DND-41 (cell line): Measurements from ENCODE around the gene GABBR2.

ENCODE experiments used
- ATAC-seq: fragments of 200-7000 bp; cut with Tn5 transposase; 3 replicates; pipeline ENCODE4 v1.9.1; 2021; ENCODE audit warnings: low read depth; ENCODE audit not compliant: insufficient read depth
- DNase-seq: peaks from one replicate; pipeline ENCODE4 v3.0.0-alpha.2; 2020
- H2AFZ ChIP-seq: 2 replicates; pipeline ENCODE4 v1.6.0; 2012; ENCODE audit warnings: low read depth, low read length
- H3K27ac ChIP-seq: 2 replicates; pipeline ENCODE4 v1.5.1; 2012; ENCODE audit warnings: low read length, inconsistent platforms
- H3K27me3 ChIP-seq: fragments of 200-600 bp; sonication (generic); 2 replicates; pipeline ENCODE4 v1.6.0; 2012; ENCODE audit warnings: low read length, mild to moderate bottlenecking, inconsistent platforms; ENCODE audit not compliant: insufficient read depth, poor library complexity
- H3K36me3 ChIP-seq: 2 replicates; pipeline ENCODE4 v1.5.1; 2012; ENCODE audit warnings: low read length, inconsistent platforms; ENCODE audit not compliant: insufficient read depth
- H3K4me1 ChIP-seq: 2 replicates; pipeline ENCODE4 v1.5.1; 2012; ENCODE audit warnings: mild to moderate bottlenecking, low read length; ENCODE audit not compliant: insufficient read depth
- H3K4me2 ChIP-seq: 2 replicates; pipeline ENCODE4 v1.6.0; 2012; ENCODE audit warnings: mild to moderate bottlenecking, moderate library complexity, low read length, inconsistent platforms; ENCODE audit not compliant: insufficient read depth
- H3K4me3 ChIP-seq, 2 experiments: fragments of 200-600 bp in 1 of 2; shearing (Covaris generic) in 1 of 2; 2 replicates each; pipeline ENCODE4 v1.5.1; 2012 to 2016; ENCODE audit warnings: inconsistent platforms in 2 of 2, low read length in 2 of 2, mild to moderate bottlenecking in 2 of 2, low read depth in 1 of 2, moderate library complexity in 1 of 2
- H3K79me2 ChIP-seq: 2 replicates; pipeline ENCODE4 v1.6.0; 2012; ENCODE audit warnings: low read length, inconsistent platforms; ENCODE audit not compliant: insufficient read depth
- H3K9ac ChIP-seq: 2 replicates; pipeline ENCODE4 v1.6.0; 2012; ENCODE audit warnings: low read depth, mild to moderate bottlenecking, inconsistent platforms, low read length, moderate library complexity
- H3K9me3 ChIP-seq: 2 replicates; pipeline ENCODE4 v1.5.1; 2012; ENCODE audit warnings: low read length, moderate library complexity, mild to moderate bottlenecking, inconsistent platforms; ENCODE audit not compliant: insufficient read depth, severe bottlenecking
- H4K20me1 ChIP-seq: 2 replicates; pipeline ENCODE4 v1.6.0; 2012; ENCODE audit warnings: low read length; ENCODE audit not compliant: insufficient read depth
- CTCF ChIP-seq: IDR thresholded peaks from 2 replicates; pipeline ENCODE4 v1.5.1; 2012; ENCODE audit warnings: borderline replicate concordance, low read length, moderate library complexity, mild to moderate bottlenecking; ENCODE audit not compliant: poor library complexity, severe bottlenecking; ENCODE audit errors: extremely low read depth
- EZH2 ChIP-seq: IDR thresholded peaks from 3 replicates; pipeline ENCODE4 v1.6.1; 2012; ENCODE audit warnings: borderline replicate concordance, low read depth, mild to moderate bottlenecking, moderate library complexity, low read length, inconsistent platforms; ENCODE audit not compliant: severe bottlenecking

Gene GABBR2

GRCh38 chr9:98610211-98610610 is 98.5 kb downstream of the GABBR2 start:
- Histone ChIP-seq H3K4me2 (no peak overlapping the region), H3K27ac (no peak overlapping the region), H4K20me1 (no peaks in the 10 kb centered on the region), H3K9me3 (no peaks in the 10 kb centered on the region), H3K9ac (no peak overlapping the region), H2AFZ (no peak overlapping the region), H3K79me2 (no peaks in the 10 kb centered on the region), H3K36me3 (no peaks in the 10 kb centered on the region), H3K4me3 (no peak overlapping the region), H3K27me3 (no peaks in the 10 kb centered on the region), H3K4me1 (no peaks in the 10 kb centered on the region)
- no peak for DNase-seq
- no peak for ATAC-seq
- TF ChIP-seq EZH2 (no peak), CTCF (no peak)

- Histone ChIP-seq H3K4me1 (no peaks in the 10 kb centered on the region), H2AFZ (no peak overlapping the region), H3K27ac (no peak overlapping the region), H3K4me2 (no peak overlapping the region), H3K27me3 (no peaks in the 10 kb centered on the region), H3K36me3 (no peaks in the 10 kb centered on the region), H3K4me3 (no peak overlapping the region), H3K9ac (no peak overlapping the region), H3K9me3 (no peaks in the 10 kb centered on the region), H4K20me1 (no peaks in the 10 kb centered on the region), H3K79me2 (no peaks in the 10 kb centered on the region)
- DNase-seq = no peak
- ATAC-seq = no peak
- TF ChIP-seq EZH2 (no peak), CTCF (no peak)
Observed at GRCh38 chr9:98609646-98610045, 99.1 kb downstream of the GABBR2 start.

GRCh38 chr9:98607787-98608186 is 100.9 kb downstream of the GABBR2 start:
- ATAC-seq (no peak), DNase-seq (no peak)
- H3K4me2 ChIP-seq = no peak overlapping the region
- no peaks in the 10 kb centered on the region for H4K20me1 ChIP-seq
- no peak overlapping the region for H3K4me3 ChIP-seq
- no peak overlapping the region for H3K9ac ChIP-seq
- no peak overlapping the region for H2AFZ ChIP-seq
- no peaks in the 10 kb centered on the region for H3K27me3 ChIP-seq
- TF ChIP-seq CTCF = no peak
- TF ChIP-seq EZH2 = no peak
- H3K27ac ChIP-seq = no peak overlapping the region
- H3K36me3 ChIP-seq = no peaks in the 10 kb centered on the region
- H3K79me2 ChIP-seq = no peaks in the 10 kb centered on the region
- H3K4me1 ChIP-seq = no peaks in the 10 kb centered on the region
- no peaks in the 10 kb centered on the region for H3K9me3 ChIP-seq

- no peaks in the 10 kb centered on the region for H3K36me3 ChIP-seq
- H3K4me3 ChIP-seq = no peak overlapping the region
- H3K9me3 ChIP-seq = no peaks in the 10 kb centered on the region
- TF ChIP-seq CTCF (no peak), EZH2 (no peak)
- no peak overlapping the region for H3K27ac ChIP-seq
- no peaks in the 10 kb centered on the region for H4K20me1 ChIP-seq
- no peaks in the 10 kb centered on the region for H3K79me2 ChIP-seq
- H3K27me3 ChIP-seq = no peaks in the 10 kb centered on the region
- no peak overlapping the region for H2AFZ ChIP-seq
- DNase-seq (no peak), ATAC-seq (no peak)
- no peak overlapping the region for H3K9ac ChIP-seq
- no peak overlapping the region for H3K4me2 ChIP-seq
- H3K4me1 ChIP-seq = no peaks in the 10 kb centered on the region
Observed at GRCh38 chr9:98607152-98607551, 101.6 kb downstream of the GABBR2 start.
